Stomach (tissue), 9 donors: ENCODE measurements around the gene SLC13A3. TPM values are rescaled to one million over a fixed set of nuclear protein-coding genes. Genes with fewer than 3 reads are reported as not detected.

Source experiments
- DNase-seq, 2 donors: peaks; one replicate each; pipeline versions ENCODE4 v3.0.0 to v3.0.0-alpha.2; 2013 to 2019
- H3K27ac ChIP-seq, 5 donors: fragments of 200-600 bp in 4 of 5; sonication (generic) in 4 of 5; one replicate each; pipeline ENCODE4 v1.5.1; 2013 to 2019; ENCODE audit warnings: mild to moderate bottlenecking in 1 of 5, moderate library complexity in 1 of 5
- H3K27me3 ChIP-seq, 3 donors: fragments of 200-600 bp; sonication (generic); one replicate each; pipeline ENCODE4 v1.5.1; 2017 to 2019; ENCODE audit warnings: mixed run types in 1 of 3
- H3K36me3 ChIP-seq, 4 donors: fragments of 200-600 bp; sonication (generic); 1 replicate in 3 of 4; 2 replicates in 1 of 4; pipeline ENCODE4 v1.5.1; 2016 to 2019
- H3K4me1 ChIP-seq, 4 donors: fragments of 200-600 bp; sonication (generic); one replicate each; pipeline ENCODE4 v1.5.1; 2016 to 2019
- H3K4me3 ChIP-seq, 4 donors: fragments of 200-600 bp; sonication (generic) in 3 of 4; one replicate each; pipeline ENCODE4 v1.5.1; 2016 to 2019; ENCODE audit warnings: mild to moderate bottlenecking in 1 of 4
- H3K9me3 ChIP-seq, 4 donors: fragments of 200-600 bp; sonication (generic); one replicate each; pipeline ENCODE4 v1.5.1; 2016 to 2019
- CTCF ChIP-seq, 7 experiments: fragments of 450-650 bp in 4 of 7; fragments of 200-600 bp in 3 of 7; sonication (generic) in 3 of 7; IDR thresholded peaks; one replicate each; pipeline ENCODE4 v1.5.1; 2016 to 2019; ENCODE audit warnings: antibody characterized with exemption in 7 of 7, control low read depth in 2 of 7, mild to moderate bottlenecking in 1 of 7
- EP300 ChIP-seq: sonication (generic); formaldehyde crosslinking; IDR thresholded peaks from one replicate; pipeline ENCODE4 v1.6.1; 2017; ENCODE audit warnings: antibody characterized with exemption
- POLR2A ChIP-seq, 4 donors: fragments of 450-650 bp; IDR thresholded peaks; one replicate each; pipeline ENCODE4 v1.6.1; 2016; ENCODE audit warnings: antibody characterized with exemption in 4 of 4, control low read depth in 2 of 4, mild to moderate bottlenecking in 1 of 4, moderate library complexity in 1 of 4
- POLR2AphosphoS5 ChIP-seq, 3 donors: sonication (generic); formaldehyde crosslinking; IDR thresholded peaks; one replicate each; pipeline ENCODE4 v1.6.1; 2016; ENCODE audit warnings: antibody characterized with exemption in 3 of 3
- WGBS, 5 donors: extraction: QIAGEN DNeasy Blood & Tissue Kit in 3 of 5; methylation state at CpG; one replicate each; pipeline versions ENCODE4 v1.1.5 to v1.1.7; 2013 to 2018; 5-methylcytosine and 5-hydroxymethylcytosine counted together
- intact Hi-C: fragments of 100-400 bp; cut with DNase I; formaldehyde crosslinking; loops from one replicate; pipeline ENCODE4 v1.15.1; 2023; ENCODE audit warnings: low total_unique reads
- polyA plus RNA-seq, 3 donors: library from polyadenylated mRNA; stranded (reverse); fragments of 200-250 nt; gene quantifications; one replicate each; pipeline ENCODE4 v1.2.3, GENCODE V29; 2013
- total RNA-seq, 5 donors: library from RNA; depleted of rRNA; stranded (reverse); fragments of >200 nt; gene quantifications; one replicate each; pipeline versions ENCODE4 v1.1.0 to v1.2.3, GENCODE V29; 2014 to 2016
- donor health status: healthy with polysubstance abuse.
- donor health status: Bipolar disorder and iron deficiency.
- donor health status: healthy.

Gene SLC13A3
- total and polyA plus RNA-seq, 8 donors: 0.61 to 6.6 (median 1.4) TPM; not detected in 2

- H3K4me1 ChIP-seq: peaks cover 8 to 25% (median 14%) of the 10 kb centered on the region in 4 donors
- DNase-seq: no peak
- no peaks in the 10 kb centered on the region for H3K36me3 ChIP-seq
- WGBS, 5 donors: 71 to 85% (median 75%) methylated on average over 5 of the region's 5 CpGs
- TF ChIP-seq CTCF (IDR thresholded peaks at IDR 0.05) (no peak), POLR2A (IDR thresholded peaks at IDR 0.05) (no peak), EP300 (no peak), POLR2AphosphoS5 (IDR thresholded peaks at IDR 0.05) (no peak)
- no peaks in the 10 kb centered on the region for H3K9me3 ChIP-seq
- intact Hi-C loops: no loop called here
- H3K27ac ChIP-seq: no peak overlapping the region
- no peaks in the 10 kb centered on the region for H3K27me3 ChIP-seq
- H3K4me3 ChIP-seq: no peak overlapping the region
Observed at GRCh38 chr20:46570956-46571355, 80.3 kb downstream of the SLC13A3 start.

GRCh38 chr20:46569961-46570360, 81.3 kb downstream of the SLC13A3 start:
- intact Hi-C loops: no loop called here
- WGBS, 5 donors: 75 to 83% (median 80%) methylated on average over 5 of the region's 5 CpGs
- Histone ChIP-seq H3K4me1 (peaks cover 8 to 25% (median 14%) of the 10 kb centered on the region in 4 donors), H3K27ac (no peak overlapping the region), H3K27me3 (no peaks in the 10 kb centered on the region), H3K9me3 (no peaks in the 10 kb centered on the region), H3K4me3 (no peak overlapping the region), H3K36me3 (no peaks in the 10 kb centered on the region)
- no peak for TF ChIP-seq CTCF (IDR thresholded peaks at IDR 0.05)
- TF ChIP-seq POLR2AphosphoS5 (IDR thresholded peaks at IDR 0.05): no peak
- TF ChIP-seq POLR2A (IDR thresholded peaks at IDR 0.05): no peak
- TF ChIP-seq EP300: no peak
- no peak for DNase-seq

- intact Hi-C loops: no loop called here
- peak overlapping the region in 2 of 5 donors; percentile 42 to 56 for H3K27ac ChIP-seq
- 8 to 15% (median 12%) methylated on average over 10 of the region's 10 CpGs for WGBS, 5 donors
- peak; percentile 95 to 96 for DNase-seq
- H3K36me3 ChIP-seq: no peaks in the 10 kb centered on the region
- TF ChIP-seq POLR2AphosphoS5 (IDR thresholded peaks at IDR 0.05): no peak
- no peak for TF ChIP-seq EP300
- TF ChIP-seq CTCF (IDR thresholded peaks at IDR 0.05): no peak
- TF ChIP-seq POLR2A (IDR thresholded peaks at IDR 0.05): no peak
- no peaks in the 10 kb centered on the region for H3K27me3 ChIP-seq
- no peak overlapping the region for H3K4me3 ChIP-seq
- H3K4me1 ChIP-seq: peaks cover 8 to 25% (median 14%) of the 10 kb centered on the region in 4 donors
- no peaks in the 10 kb centered on the region for H3K9me3 ChIP-seq
Observed at GRCh38 chr20:46568570-46569129, 82.6 kb downstream of the SLC13A3 start.

- DNase-seq: no peak
- WGBS, 5 donors: 80 to 91% (median 86%) methylated on average over 9 to 10 of the region's 10 CpGs
- Histone ChIP-seq H3K27me3 (no peaks in the 10 kb centered on the region), H3K4me3 (no peak overlapping the region), H3K27ac (no peak overlapping the region), H3K36me3 (no peaks in the 10 kb centered on the region), H3K9me3 (no peaks in the 10 kb centered on the region), H3K4me1 (peaks cover 12 to 30% (median 23%) of the 10 kb centered on the region in 4 donors)
- intact Hi-C loops: no loop called here
- no peak for TF ChIP-seq CTCF (IDR thresholded peaks at IDR 0.05)
- TF ChIP-seq POLR2AphosphoS5 (IDR thresholded peaks at IDR 0.05): no peak
- no peak for TF ChIP-seq POLR2A (IDR thresholded peaks at IDR 0.05)
- no peak for TF ChIP-seq EP300
Observed at GRCh38 chr20:46566125-46566524, 85.1 kb downstream of the SLC13A3 start.
